MG63 (cell line): ENCODE measurements around the gene CPAMD8. TPM values are rescaled to one million over a fixed set of nuclear protein-coding genes. Genes with fewer than 3 reads are reported as not detected.
"Not testable (repeated sequence)": the region's sequence is repeated elsewhere in the genome, so short reads cannot be mapped to it uniquely, and the experiment has no call there.

Experiments used
- DNase-seq: peaks from one replicate; pipeline ENCODE4 v3.0.0-alpha.2; 2020
- H3K27me3 ChIP-seq: fragments of 250-450 bp; sonication (Bioruptor Pico); 2 replicates; pipeline ENCODE4 v1.5.1; 2020; ENCODE audit warnings: mild to moderate bottlenecking, moderate library complexity
- H3K36me3 ChIP-seq: fragments of 250-450 bp; sonication (Bioruptor Pico); 2 replicates; pipeline ENCODE4 v1.5.1; 2020; ENCODE audit warnings: mild to moderate bottlenecking, moderate library complexity
- H3K4me3 ChIP-seq: fragments of 250-450 bp; sonication (Bioruptor Pico); 2 replicates; pipeline ENCODE4 v1.5.1; 2020; ENCODE audit warnings: mild to moderate bottlenecking, moderate library complexity
- H3K9me3 ChIP-seq: fragments of 250-450 bp; sonication (Bioruptor Pico); 2 replicates; pipeline ENCODE4 v1.5.1; 2020; ENCODE audit warnings: mild to moderate bottlenecking, moderate library complexity
- total RNA-seq: library from RNA; depleted of rRNA; stranded (reverse); fragments of >200 nt; shearing (Covaris generic); gene quantifications from 2 replicates; pipeline ENCODE4 v1.2.3, GENCODE V29; 2014; ENCODE audit warnings: low replicate concordance

Gene CPAMD8
- total RNA-seq, 1 experiment from 2014 or later, result 2.6 TPM

DNA sequence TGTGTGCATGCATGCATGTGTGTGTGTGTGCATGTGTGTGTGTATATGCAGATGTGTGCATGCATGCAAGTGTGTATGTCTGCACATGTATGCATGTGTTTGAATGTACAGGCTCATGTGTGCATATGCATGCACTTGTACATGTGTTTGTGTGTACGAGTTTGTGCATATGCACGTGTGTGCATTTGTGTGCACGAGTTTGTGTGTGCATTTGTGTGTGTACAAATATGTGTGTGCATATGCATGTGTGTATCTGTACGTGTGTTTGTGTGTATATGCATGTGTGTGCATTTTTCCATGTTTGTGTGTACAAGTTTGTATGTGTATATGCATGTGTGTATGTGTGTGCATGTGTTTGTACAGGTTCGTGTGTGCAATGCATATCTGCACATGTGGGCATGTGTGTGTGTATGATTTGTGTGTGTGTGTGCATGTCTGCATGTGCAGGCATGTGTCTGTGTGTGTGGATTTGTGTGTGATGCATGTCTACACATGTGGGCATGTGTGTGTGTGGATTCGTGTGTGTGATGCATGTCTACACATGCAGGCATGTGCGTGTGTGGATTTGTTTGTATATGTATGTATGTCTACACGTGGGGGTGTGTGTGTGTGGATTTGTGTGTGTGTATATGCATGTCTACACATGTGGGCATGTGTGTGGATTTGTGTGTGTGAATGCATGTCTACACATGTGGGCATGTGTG lies 80.7 kb downstream of the CPAMD8 start:
- Histone ChIP-seq H3K9me3 (no peaks in the 10 kb centered on the region), H3K27me3 (no peaks in the 10 kb centered on the region), H3K36me3 (no peaks in the 10 kb centered on the region), H3K4me3 (no peak overlapping the region)
- DNase-seq, result no peak

DNA sequence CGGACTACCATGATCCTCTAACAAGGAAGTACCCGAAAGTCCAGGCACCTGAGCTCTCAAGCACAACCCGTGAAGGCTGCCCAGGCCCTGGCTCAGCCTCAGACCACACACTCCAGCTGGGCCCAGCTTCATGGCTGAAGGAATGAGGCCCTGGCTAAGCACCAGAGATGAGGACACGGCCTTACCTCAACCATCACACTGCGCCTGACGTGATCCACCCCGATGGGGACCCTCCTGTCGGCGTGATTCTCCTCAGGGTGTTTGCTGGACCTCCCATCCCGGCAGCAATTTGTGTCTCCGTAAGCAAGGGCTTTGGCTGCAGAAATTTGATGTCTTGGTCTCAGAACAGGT lies 81.3 kb downstream of the CPAMD8 start:
- no peak for DNase-seq
- H3K27me3 ChIP-seq, result no peaks in the 10 kb centered on the region
- no peaks in the 10 kb centered on the region for H3K9me3 ChIP-seq
- no peak overlapping the region for H3K4me3 ChIP-seq
- no peaks in the 10 kb centered on the region for H3K36me3 ChIP-seq

DNA sequence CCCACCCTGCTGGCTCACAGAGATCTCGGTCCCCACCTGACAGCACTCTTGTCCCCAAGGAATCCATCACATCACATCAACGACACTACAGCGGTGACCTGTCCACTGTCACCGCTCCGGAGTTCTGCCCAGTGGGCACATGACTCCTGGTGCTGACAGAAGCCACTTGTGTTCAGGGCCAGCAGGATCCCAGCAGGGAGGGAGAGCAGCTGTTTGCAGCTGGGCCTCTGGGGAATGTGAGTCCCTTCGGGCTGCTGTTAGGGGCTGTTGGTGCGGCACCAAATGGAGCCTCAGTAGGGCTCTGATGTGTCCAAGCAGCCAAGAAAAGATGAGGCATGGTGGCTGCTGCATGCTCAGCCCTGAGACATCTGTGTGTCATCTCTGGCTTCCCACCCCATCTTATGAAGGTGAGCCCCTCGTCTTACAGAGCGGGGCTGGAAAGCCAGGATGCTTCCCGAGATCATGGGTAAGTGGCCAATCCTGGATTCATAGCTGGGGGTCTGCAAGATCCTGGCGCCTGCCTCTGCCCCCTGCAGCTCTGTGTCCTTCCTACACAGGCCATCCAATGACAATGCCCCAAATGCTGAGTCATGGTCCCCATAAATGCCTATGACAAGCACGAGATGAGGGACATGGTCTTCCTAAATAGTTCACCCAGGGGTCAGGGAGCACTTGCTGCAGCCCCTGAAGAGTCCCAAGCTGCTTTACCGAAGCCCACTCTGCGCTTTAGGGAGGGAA lies 81.8 kb downstream of the CPAMD8 start:
- DNase-seq, result no peak
- H3K27me3 ChIP-seq, result no peaks in the 10 kb centered on the region
- H3K9me3 ChIP-seq, result no peaks in the 10 kb centered on the region
- no peak overlapping the region for H3K4me3 ChIP-seq
- H3K36me3 ChIP-seq, result no peaks in the 10 kb centered on the region

GRCh38 chr19:16943942-16944625 lies 82.5 kb downstream of the CPAMD8 start:
- Histone ChIP-seq H3K36me3 (no peaks in the 10 kb centered on the region), H3K9me3 (no peaks in the 10 kb centered on the region), H3K27me3 (no peaks in the 10 kb centered on the region), H3K4me3 (no peak overlapping the region)
- no peak for DNase-seq

- not testable (repeated sequence) for H3K4me3 ChIP-seq, DNase-seq, H3K27me3 ChIP-seq, H3K36me3 ChIP-seq, H3K9me3 ChIP-seq
Observed at GRCh38 chr19:16943090-16943489, 83.5 kb downstream of the CPAMD8 start.

DNA sequence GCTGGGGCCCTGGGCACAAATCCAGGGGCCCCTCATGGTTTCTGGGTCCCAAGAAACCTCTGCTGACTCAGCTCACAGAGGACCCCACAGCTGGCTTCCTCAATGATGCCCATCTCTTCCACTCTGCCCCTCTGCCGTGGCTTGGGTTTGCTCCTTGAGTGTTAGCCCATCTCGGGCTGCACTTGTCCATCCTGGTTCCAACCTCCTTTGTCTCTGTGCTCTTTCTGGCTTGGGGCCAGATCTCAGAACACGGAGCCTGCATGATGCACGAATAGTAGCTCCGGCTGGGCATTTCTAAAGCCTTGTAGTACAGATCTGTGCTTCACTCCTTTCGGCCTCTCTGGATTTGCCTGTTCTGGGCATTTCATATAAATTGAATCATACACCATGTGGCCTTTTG lies 84.0 kb downstream of the CPAMD8 start:
- Histone ChIP-seq H3K36me3 (no peaks in the 10 kb centered on the region), H3K27me3 (no peaks in the 10 kb centered on the region), H3K9me3 (no peaks in the 10 kb centered on the region), H3K4me3 (no peak overlapping the region)
- no peak for DNase-seq

DNA sequence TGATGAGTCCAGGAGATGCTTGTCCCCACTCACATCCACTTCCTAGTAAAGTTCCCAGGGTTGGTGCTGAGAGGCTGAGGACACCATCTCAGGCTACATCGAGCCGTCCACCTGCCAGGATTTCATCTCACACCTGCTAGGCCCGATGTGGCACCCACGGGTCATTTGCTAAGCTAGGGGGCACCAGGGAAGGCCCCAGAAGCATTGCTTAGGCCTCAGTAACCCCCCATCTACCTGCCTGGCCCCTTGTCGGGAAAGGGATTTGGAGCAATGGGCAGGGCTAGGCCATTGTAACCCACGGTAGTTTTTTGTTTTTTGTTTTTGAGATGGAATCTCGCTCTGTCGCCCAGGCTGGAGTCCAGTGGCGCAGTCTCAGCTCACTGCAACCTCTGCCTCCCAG lies 86.0 kb downstream of the CPAMD8 start:
- no peak for DNase-seq
- no peak overlapping the region for H3K4me3 ChIP-seq

GRCh38 chr19:16940063-16940462 lies 86.5 kb downstream of the CPAMD8 start:
- H3K4me3 ChIP-seq, DNase-seq, H3K9me3 ChIP-seq, H3K36me3 ChIP-seq, H3K27me3 ChIP-seq: not testable (repeated sequence)

More for the DNA sequence above, 86.0 kb downstream of the CPAMD8 start:
- H3K36me3 ChIP-seq, result no peaks in the 10 kb centered on the region
- H3K9me3 ChIP-seq, result no peaks in the 10 kb centered on the region
- no peaks in the 10 kb centered on the region; the same call in 1 of the 2 replicates for H3K27me3 ChIP-seq

DNA sequence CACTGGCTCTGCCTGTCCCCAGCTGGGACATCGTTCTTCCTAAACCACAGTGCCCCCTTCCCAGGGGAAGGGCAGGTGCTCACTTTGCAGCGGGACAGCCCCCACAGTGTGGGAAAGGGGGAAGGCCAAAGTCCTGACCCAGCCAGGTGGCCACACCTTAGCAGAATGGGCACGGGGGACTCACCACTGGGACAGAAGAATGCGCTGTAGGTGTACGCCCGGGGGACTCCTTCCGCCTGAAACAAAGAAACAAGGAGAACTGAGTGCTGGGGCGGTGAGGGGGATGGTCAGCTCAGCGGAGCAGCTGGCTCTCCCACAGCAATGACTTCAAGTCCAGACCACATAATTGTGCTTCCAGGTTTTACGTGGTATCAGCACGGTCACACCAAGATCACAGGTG lies 88.4 kb downstream of the CPAMD8 start:
- H3K4me3 ChIP-seq, result no peak overlapping the region
- no peaks in the 10 kb centered on the region for H3K36me3 ChIP-seq
- peaks cover 18% of the 10 kb centered on the region for H3K9me3 ChIP-seq
- H3K27me3 ChIP-seq, result peaks cover 4% of the 10 kb centered on the region; the same call in 1 of the 2 replicates
- no peak for DNase-seq

DNA sequence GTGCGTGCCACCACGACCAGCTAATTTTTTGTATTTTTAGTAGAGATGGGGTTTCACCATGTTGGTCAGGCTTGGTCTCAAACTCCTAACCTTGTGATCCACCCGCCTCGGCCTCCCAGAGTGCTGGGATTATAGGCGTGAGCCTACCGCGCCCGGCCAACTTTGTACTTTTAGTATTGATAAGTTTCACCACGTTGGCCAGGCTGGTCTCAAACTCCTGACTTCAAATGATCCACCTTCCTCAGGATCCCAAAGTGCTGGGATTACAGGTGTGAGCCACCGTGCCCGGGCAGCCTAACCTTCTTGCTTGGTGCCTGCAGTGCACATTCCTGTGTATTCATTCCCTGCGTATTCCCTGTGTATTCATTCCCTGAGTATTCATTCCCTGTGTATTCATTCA lies 88.8 kb downstream of the CPAMD8 start:
- H3K36me3 ChIP-seq, H3K4me3 ChIP-seq, DNase-seq, H3K27me3 ChIP-seq: not testable (repeated sequence)
- peaks cover 18% of the 10 kb centered on the region for H3K9me3 ChIP-seq

GRCh38 chr19:16936901-16937300 lies 89.7 kb downstream of the CPAMD8 start:
- no peak overlapping the region for H3K4me3 ChIP-seq
- H3K36me3 ChIP-seq, result no peaks in the 10 kb centered on the region
- DNase-seq, result no peak
- peaks cover 18% of the 10 kb centered on the region for H3K9me3 ChIP-seq
- H3K27me3 ChIP-seq, result peaks cover 12% of the 10 kb centered on the region; the same call in 1 of the 2 replicates

GRCh38 chr19:16934489-16934888 lies 92.1 kb downstream of the CPAMD8 start:
- Histone ChIP-seq H3K9me3 (peaks cover 18% of the 10 kb centered on the region), H3K36me3 (no peaks in the 10 kb centered on the region), H3K27me3 (peaks cover 17% of the 10 kb centered on the region), H3K4me3 (no peak overlapping the region)
- no peak for DNase-seq

- peaks cover 18% of the 10 kb centered on the region for H3K9me3 ChIP-seq
- no peak for DNase-seq
- no peaks in the 10 kb centered on the region for H3K36me3 ChIP-seq
- H3K4me3 ChIP-seq, result no peak overlapping the region
- H3K27me3 ChIP-seq, result peaks cover 17% of the 10 kb centered on the region
Observed at GRCh38 chr19:16931306-16931705, 95.3 kb downstream of the CPAMD8 start.

- no peak overlapping the region for H3K4me3 ChIP-seq
- H3K36me3 ChIP-seq, result no peaks in the 10 kb centered on the region
- peaks cover 20% of the 10 kb centered on the region for H3K9me3 ChIP-seq
- peaks cover 17% of the 10 kb centered on the region for H3K27me3 ChIP-seq
- no peak for DNase-seq
Observed at GRCh38 chr19:16930753-16931152, 95.9 kb downstream of the CPAMD8 start.

GRCh38 chr19:16928916-16929315 lies 97.7 kb downstream of the CPAMD8 start:
- H3K9me3 ChIP-seq, result peaks cover 9% of the 10 kb centered on the region; the same call in 1 of the 2 replicates
- DNase-seq, result no peak
- peaks cover 12% of the 10 kb centered on the region for H3K27me3 ChIP-seq
- H3K4me3 ChIP-seq, result no peak overlapping the region
- no peaks in the 10 kb centered on the region for H3K36me3 ChIP-seq

- peaks cover 4% of the 10 kb centered on the region; the same call in 1 of the 2 replicates for H3K9me3 ChIP-seq
- no peak overlapping the region for H3K4me3 ChIP-seq
- peaks cover 12% of the 10 kb centered on the region for H3K27me3 ChIP-seq
- no peak for DNase-seq
- H3K36me3 ChIP-seq, result no peaks in the 10 kb centered on the region
Observed at GRCh38 chr19:16928351-16928750, 98.3 kb downstream of the CPAMD8 start.

DNA sequence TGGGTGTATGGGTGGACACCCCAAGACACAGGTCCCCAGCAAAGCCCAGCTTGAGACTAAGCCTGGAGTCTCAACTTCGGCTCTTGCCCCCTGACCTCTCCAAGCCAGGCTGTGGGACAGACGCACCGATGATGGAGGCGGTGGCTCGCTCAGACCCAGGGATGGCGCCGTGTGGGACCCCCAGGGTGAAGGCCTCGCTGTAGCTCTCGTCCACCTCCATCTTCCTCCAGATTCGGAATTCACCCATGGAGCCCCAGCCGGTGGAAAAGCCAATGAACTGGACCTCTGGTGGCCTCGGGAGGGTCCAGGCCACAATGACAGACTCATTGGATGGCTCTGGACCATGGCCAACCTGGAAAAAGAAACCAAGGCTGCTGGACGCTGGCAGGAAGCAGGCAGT lies 98.7 kb downstream of the CPAMD8 start:
- Histone ChIP-seq H3K9me3 (peaks cover 4% of the 10 kb centered on the region; the same call in 1 of the 2 replicates), H3K27me3 (peaks cover 12% of the 10 kb centered on the region), H3K4me3 (no peak overlapping the region), H3K36me3 (no peaks in the 10 kb centered on the region)
- DNase-seq, result no peak
